OCI-LY1 (cell line): ENCODE results near the gene SV2B.

Experiments
- H2AFZ ChIP-seq: fragments of 200-600 bp; sonication (generic), shearing (Covaris generic); 2 replicates; pipeline ENCODE4 v1.6.0; 2014; ENCODE audit warnings: antibody characterized with exemption, mild to moderate bottlenecking, low read length
- H3F3A ChIP-seq: fragments of 200-600 bp; sonication (generic), shearing (Covaris generic); 2 replicates; pipeline ENCODE4 v1.6.0; 2014; ENCODE audit warnings: mild to moderate bottlenecking, antibody characterized with exemption, low read length, moderate library complexity; ENCODE audit not compliant: insufficient read depth
- H3K27ac ChIP-seq: fragments of 200-600 bp; sonication (generic); 2 replicates; pipeline ENCODE4 v1.5.1; 2014; ENCODE audit warnings: low read length, mixed run types, mild to moderate bottlenecking, low read depth; ENCODE audit not compliant: poor library complexity, severe bottlenecking
- H3K27me3 ChIP-seq: fragments of 200-600 bp; sonication (generic); 2 replicates; pipeline ENCODE4 v1.6.0; 2014; ENCODE audit warnings: antibody characterized with exemption, mild to moderate bottlenecking, low read length, moderate library complexity; ENCODE audit not compliant: insufficient read depth
- H3K36me3 ChIP-seq: fragments of 200-600 bp; sonication (generic); 2 replicates; pipeline ENCODE4 v1.6.1; 2014; ENCODE audit warnings: mild to moderate bottlenecking, antibody characterized with exemption, low read length, moderate library complexity, mixed read lengths; ENCODE audit not compliant: insufficient read depth
- H3K4me1 ChIP-seq: fragments of 200-600 bp; sonication (generic); 2 replicates; pipeline ENCODE4 v1.5.1; 2014; ENCODE audit warnings: mild to moderate bottlenecking, low read length, moderate library complexity; ENCODE audit not compliant: insufficient read depth, severe bottlenecking
- H3K4me2 ChIP-seq: fragments of 200-600 bp; sonication (generic), shearing (Covaris generic); 2 replicates; pipeline ENCODE4 v1.6.1; 2014; ENCODE audit warnings: low read length
- H3K4me3 ChIP-seq: fragments of 200-600 bp; sonication (generic); 2 replicates; pipeline ENCODE4 v1.5.1; 2014; ENCODE audit warnings: low read length, low read depth, mild to moderate bottlenecking, mixed read lengths; ENCODE audit not compliant: poor library complexity, severe bottlenecking
- H3K79me2 ChIP-seq: fragments of 200-600 bp; shearing (Covaris generic); 2 replicates; pipeline ENCODE4 v1.6.1; 2016; ENCODE audit warnings: mixed run types, low read length, mixed read lengths; ENCODE audit not compliant: insufficient read depth
- H3K9ac ChIP-seq: fragments of 200-600 bp; sonication (generic), shearing (Covaris generic); 2 replicates; pipeline ENCODE4 v1.6.1; 2014; ENCODE audit warnings: mild to moderate bottlenecking, low read length, mixed read lengths
- H3K9me2 ChIP-seq: fragments of 200-600 bp; sonication (generic), shearing (Covaris generic); 2 replicates; pipeline ENCODE4 v1.6.1; 2014; ENCODE audit warnings: low read depth, mild to moderate bottlenecking, low read length, mixed read lengths
- H3K9me3 ChIP-seq: fragments of 200-600 bp; shearing (Covaris generic); 2 replicates; pipeline ENCODE4 v1.6.1; 2014; ENCODE audit warnings: low read length, mixed read lengths
- H4K20me1 ChIP-seq: fragments of 200-600 bp; sonication (generic), shearing (Covaris generic); 2 replicates; pipeline ENCODE4 v1.6.0; 2016; ENCODE audit warnings: mild to moderate bottlenecking, low read length; ENCODE audit not compliant: insufficient read depth
- CTCF ChIP-seq: fragments of 200-600 bp; sonication (generic), shearing (Covaris generic); IDR thresholded peaks from 2 replicates; pipeline ENCODE4 v1.5.1; 2017; ENCODE audit warnings: mild to moderate bottlenecking, antibody characterized with exemption, low read length, moderate library complexity, mixed read lengths
- EZH2 ChIP-seq: fragments of 200-600 bp; sonication (generic), shearing (Covaris generic); IDR thresholded peaks from 2 replicates; pipeline ENCODE4 v1.8.0; 2017; ENCODE audit warnings: borderline replicate concordance, mixed run types, mild to moderate bottlenecking, antibody characterized with exemption, low read length, moderate library complexity, mixed read lengths

SV2B gene

DNA sequence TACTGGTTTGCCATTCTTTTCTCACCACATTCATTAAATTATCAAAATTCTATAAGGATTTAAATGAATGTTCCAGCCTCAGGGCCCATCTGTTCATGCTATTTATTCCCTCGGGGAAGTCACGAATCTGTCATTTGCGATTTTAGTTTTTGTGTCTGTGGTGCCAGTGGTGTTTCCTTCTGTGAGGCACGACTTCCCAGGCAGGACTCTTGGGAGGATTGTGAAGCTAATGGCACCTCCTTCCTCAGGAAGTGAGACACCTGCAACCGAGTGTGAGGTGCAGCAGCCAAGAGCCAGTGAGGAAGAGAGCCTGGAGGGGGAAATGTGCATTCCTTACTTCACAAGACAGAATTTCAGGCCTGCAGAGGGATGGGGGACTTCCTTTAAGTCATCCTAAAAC lies 24.1 kb downstream of the SV2B start:
- TF ChIP-seq EZH2 = no peak
- no peak for TF ChIP-seq CTCF
- H2AFZ ChIP-seq = no peak overlapping the region
- no peaks in the 10 kb centered on the region; the same call in 1 of the 2 replicates for H3K27me3 ChIP-seq
- H3K27ac ChIP-seq = no peak overlapping the region
- no peaks in the 10 kb centered on the region for H3K36me3 ChIP-seq
- H3K79me2 ChIP-seq = no peaks in the 10 kb centered on the region
- H3K9me3 ChIP-seq = no peaks in the 10 kb centered on the region
- no peaks in the 10 kb centered on the region for H4K20me1 ChIP-seq
- no peak overlapping the region for H3K4me3 ChIP-seq
- H3K9ac ChIP-seq = no peak overlapping the region
- no peak overlapping the region for H3K4me2 ChIP-seq
- no peaks in the 10 kb centered on the region for H3K4me1 ChIP-seq
- no peaks in the 10 kb centered on the region for H3F3A ChIP-seq
- no peaks in the 10 kb centered on the region for H3K9me2 ChIP-seq

- no peak overlapping the region for H3K9ac ChIP-seq
- no peaks in the 10 kb centered on the region for H4K20me1 ChIP-seq
- no peak overlapping the region for H2AFZ ChIP-seq
- H3K4me2 ChIP-seq = no peak overlapping the region
- no peak overlapping the region for H3K4me3 ChIP-seq
- no peaks in the 10 kb centered on the region for H3K36me3 ChIP-seq
- no peaks in the 10 kb centered on the region for H3K9me3 ChIP-seq
- H3K9me2 ChIP-seq = no peaks in the 10 kb centered on the region
- H3K27me3 ChIP-seq = no peaks in the 10 kb centered on the region; the same call in 1 of the 2 replicates
- no peaks in the 10 kb centered on the region for H3K4me1 ChIP-seq
- no peak for TF ChIP-seq EZH2
- no peak for TF ChIP-seq CTCF
- H3K79me2 ChIP-seq = no peaks in the 10 kb centered on the region
- H3K27ac ChIP-seq = no peak overlapping the region
- no peaks in the 10 kb centered on the region for H3F3A ChIP-seq
Measured at GRCh38 chr15:91125162-91125561, 25.1 kb downstream of the SV2B start.

DNA sequence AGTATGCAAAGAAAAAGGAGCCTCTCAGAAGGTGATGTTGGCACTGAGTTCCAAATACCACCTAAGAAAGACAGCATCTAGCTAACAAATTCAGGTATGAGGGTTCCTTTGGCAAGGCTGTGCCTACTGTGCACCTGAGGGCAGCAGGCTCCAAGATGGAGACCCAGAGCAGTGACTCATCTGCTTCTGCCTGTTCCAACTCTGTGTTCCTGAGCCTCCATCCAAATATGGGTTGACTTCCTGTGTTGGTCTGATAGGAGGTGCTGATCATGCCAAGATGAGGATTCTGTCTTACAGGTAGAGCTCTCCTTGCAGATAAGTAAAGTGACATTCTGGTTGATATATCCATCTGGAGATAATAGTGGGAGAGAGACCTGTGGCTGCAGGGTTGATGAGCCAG lies 26.0 kb downstream of the SV2B start:
- no peaks in the 10 kb centered on the region for H4K20me1 ChIP-seq
- no peak for TF ChIP-seq EZH2
- TF ChIP-seq CTCF = no peak
- H3K9me3 ChIP-seq = no peaks in the 10 kb centered on the region
- no peaks in the 10 kb centered on the region for H3K79me2 ChIP-seq
- H3K9ac ChIP-seq = no peak overlapping the region
- H3K36me3 ChIP-seq = no peaks in the 10 kb centered on the region
- H3K9me2 ChIP-seq = no peaks in the 10 kb centered on the region
- no peak overlapping the region for H2AFZ ChIP-seq
- no peak overlapping the region for H3K4me2 ChIP-seq
- no peak overlapping the region for H3K4me3 ChIP-seq
- H3K27me3 ChIP-seq = no peaks in the 10 kb centered on the region; the same call in 1 of the 2 replicates
- no peak overlapping the region for H3K27ac ChIP-seq
- no peaks in the 10 kb centered on the region for H3K4me1 ChIP-seq
- H3F3A ChIP-seq = no peaks in the 10 kb centered on the region
